Activated CD4-positive, alpha-beta T cell treated with anti-CD3 and anti-CD28 coated beads for 48 hours (primary cell): ENCODE measurements around the gene CPED1.
"Not testable (repeated sequence)": the region's sequence is repeated elsewhere in the genome, so short reads cannot be mapped to it uniquely, and the experiment has no call there.

Source experiments
- DNase-seq: peaks from one replicate; pipeline ENCODE4 v3.0.0-alpha.2; 2020

The CPED1 gene

GRCh38 chr7:121020989-121021969, 32.8 kb downstream of the CPED1 start:
- no peak for DNase-seq

- no peak for DNase-seq
Measured at GRCh38 chr7:121023194-121023593, 34.7 kb downstream of the CPED1 start.

- DNase-seq = no peak
Measured at GRCh38 chr7:121023683-121024511, 35.4 kb downstream of the CPED1 start.

GRCh38 chr7:121024611-121025010, 36.1 kb downstream of the CPED1 start:
- DNase-seq = no peak

GRCh38 chr7:121026159-121026558, 37.6 kb downstream of the CPED1 start:
- no peak for DNase-seq

- DNase-seq = no peak
Measured at GRCh38 chr7:121026577-121027111, 38.1 kb downstream of the CPED1 start.

- DNase-seq = no peak
Measured at GRCh38 chr7:121027761-121028669, 39.5 kb downstream of the CPED1 start.

GRCh38 chr7:121029302-121029701, 40.8 kb downstream of the CPED1 start:
- no peak for DNase-seq

- DNase-seq = no peak
Measured at GRCh38 chr7:121030308-121030707, 41.8 kb downstream of the CPED1 start.

- DNase-seq = no peak
Measured at GRCh38 chr7:121032645-121033460, 44.3 kb downstream of the CPED1 start.

GRCh38 chr7:121034929-121035328, 46.4 kb downstream of the CPED1 start:
- no peak for DNase-seq

- DNase-seq = not testable (repeated sequence)
Measured at GRCh38 chr7:121036776-121037175, 48.3 kb downstream of the CPED1 start.

GRCh38 chr7:121037329-121037728, 48.8 kb downstream of the CPED1 start:
- not testable (repeated sequence) for DNase-seq

GRCh38 chr7:121037957-121038716, 49.6 kb downstream of the CPED1 start:
- no peak for DNase-seq

- no peak for DNase-seq
Measured at GRCh38 chr7:121038717-121039509, 50.4 kb downstream of the CPED1 start.

GRCh38 chr7:121039510-121039822, 51.0 kb downstream of the CPED1 start:
- DNase-seq = no peak

GRCh38 chr7:121039994-121040393, 51.5 kb downstream of the CPED1 start:
- no peak for DNase-seq

- DNase-seq = no peak
Measured at GRCh38 chr7:121041516-121042148, 53.1 kb downstream of the CPED1 start.

GRCh38 chr7:121042195-121042594, 53.7 kb downstream of the CPED1 start:
- no peak for DNase-seq
